ENCODE results near the gene NCOA3. TPM values are rescaled to one million over a fixed set of nuclear protein-coding genes. Genes with fewer than 3 reads are reported as not detected.
"Not testable (repeated sequence)": the region's sequence is repeated elsewhere in the genome, so short reads cannot be mapped to it uniquely, and the experiment has no call there.

Gene NCOA3
- total RNA-seq, 1 experiment from 2014 or later, result 60.3 TPM

DNA sequence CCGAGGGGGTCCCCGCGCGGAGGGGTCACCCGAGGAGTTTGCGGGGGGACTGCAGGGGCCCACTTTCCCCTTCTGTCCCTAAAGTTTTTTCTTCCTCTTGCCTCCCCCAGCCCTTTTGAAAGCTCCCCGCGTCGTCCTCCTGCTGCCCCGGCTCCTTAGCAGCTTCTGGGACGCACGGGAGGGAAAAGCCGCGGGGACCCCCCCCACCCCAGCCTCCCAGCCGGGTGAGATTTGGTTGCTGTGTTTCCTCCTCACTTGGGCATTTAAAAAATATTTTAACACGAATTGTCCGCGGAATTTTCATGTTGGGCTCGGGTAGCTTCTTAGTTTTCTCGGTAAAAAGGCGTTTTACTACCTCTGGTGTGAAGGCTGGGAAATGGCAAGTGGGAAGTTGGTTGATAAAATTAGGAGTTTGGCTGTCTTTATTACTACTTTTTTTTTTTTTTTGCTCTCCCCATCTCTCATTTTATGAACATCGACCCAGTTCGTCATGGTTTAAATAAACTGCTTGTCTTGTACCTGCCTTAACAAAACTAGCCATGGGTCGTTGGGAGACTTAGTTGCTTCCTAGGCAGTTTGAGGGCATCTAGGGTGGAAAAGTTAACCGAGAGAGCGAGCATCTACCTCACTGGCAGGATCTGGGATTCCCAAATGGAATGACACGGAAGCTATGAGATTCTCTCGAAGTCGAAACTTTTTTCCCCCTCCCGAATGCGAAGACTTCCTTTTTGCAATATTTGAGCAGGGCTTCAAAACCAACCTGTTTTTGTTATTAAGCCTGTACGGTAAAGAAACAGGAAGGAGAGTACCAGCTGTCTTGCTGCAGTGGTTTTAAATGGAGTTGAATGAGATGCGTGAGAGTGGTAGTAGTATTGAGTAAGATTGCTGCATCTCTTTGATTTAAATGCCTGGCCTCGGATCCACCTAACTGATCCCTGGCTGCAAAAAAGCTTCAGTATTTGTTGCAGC is 868 bp downstream of the NCOA3 start:
- H3K4me1 Mint-ChIP-seq (ENCODE audit: low read depth, unreplicated experiment), result peaks cover 52% of the 10 kb centered on the region
- peak; percentile 34 for DNase-seq
- H3K27ac Mint-ChIP-seq (ENCODE audit: unreplicated experiment), result peak overlapping the region; percentile 80
- H3K9me3 Mint-ChIP-seq (ENCODE audit: low read depth, unreplicated experiment), result no peaks in the 10 kb centered on the region
- peaks cover 36% of the 10 kb centered on the region for H3K36me3 Mint-ChIP-seq (ENCODE audit: insufficient read depth, unreplicated experiment)
- TF ChIP-seq, protein P1, sequence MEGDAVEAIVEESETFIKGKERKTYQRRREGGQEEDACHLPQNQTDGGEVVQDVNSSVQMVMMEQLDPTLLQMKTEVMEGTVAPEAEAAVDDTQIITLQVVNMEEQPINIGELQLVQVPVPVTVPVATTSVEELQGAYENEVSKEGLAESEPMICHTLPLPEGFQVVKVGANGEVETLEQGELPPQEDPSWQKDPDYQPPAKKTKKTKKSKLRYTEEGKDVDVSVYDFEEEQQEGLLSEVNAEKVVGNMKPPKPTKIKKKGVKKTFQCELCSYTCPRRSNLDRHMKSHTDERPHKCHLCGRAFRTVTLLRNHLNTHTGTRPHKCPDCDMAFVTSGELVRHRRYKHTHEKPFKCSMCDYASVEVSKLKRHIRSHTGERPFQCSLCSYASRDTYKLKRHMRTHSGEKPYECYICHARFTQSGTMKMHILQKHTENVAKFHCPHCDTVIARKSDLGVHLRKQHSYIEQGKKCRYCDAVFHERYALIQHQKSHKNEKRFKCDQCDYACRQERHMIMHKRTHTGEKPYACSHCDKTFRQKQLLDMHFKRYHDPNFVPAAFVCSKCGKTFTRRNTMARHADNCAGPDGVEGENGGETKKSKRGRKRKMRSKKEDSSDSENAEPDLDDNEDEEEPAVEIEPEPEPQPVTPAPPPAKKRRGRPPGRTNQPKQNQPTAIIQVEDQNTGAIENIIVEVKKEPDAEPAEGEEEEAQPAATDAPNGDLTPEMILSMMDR (IDR thresholded peaks at IDR 0.05; ENCODE audit: unreplicated experiment), result no peak
- peak overlapping the region; percentile 83 for H3K4me3 Mint-ChIP-seq (ENCODE audit: low read depth, unreplicated experiment)
- intact Hi-C loops (cut with micrococcal nuclease; ENCODE audit: unreplicated experiment), result loop anchor here (2.0 to 5.0 kb wide), 2 partner anchors 70 to 72 kb away; no protein-coding TSS in a partner anchor
- CTCF ChIA-PET, result interaction anchor here (0.7 to 2.7 kb wide), 25 partner anchors 9 to 297 kb away, joined by 3 to 28 read pairs (median 4); no protein-coding TSS in a partner anchor
- BruUV-seq (replicated peaks), result no TSS peak
- H3K27me3 Mint-ChIP-seq (ENCODE audit: unreplicated experiment), result no peaks in the 10 kb centered on the region

DNA sequence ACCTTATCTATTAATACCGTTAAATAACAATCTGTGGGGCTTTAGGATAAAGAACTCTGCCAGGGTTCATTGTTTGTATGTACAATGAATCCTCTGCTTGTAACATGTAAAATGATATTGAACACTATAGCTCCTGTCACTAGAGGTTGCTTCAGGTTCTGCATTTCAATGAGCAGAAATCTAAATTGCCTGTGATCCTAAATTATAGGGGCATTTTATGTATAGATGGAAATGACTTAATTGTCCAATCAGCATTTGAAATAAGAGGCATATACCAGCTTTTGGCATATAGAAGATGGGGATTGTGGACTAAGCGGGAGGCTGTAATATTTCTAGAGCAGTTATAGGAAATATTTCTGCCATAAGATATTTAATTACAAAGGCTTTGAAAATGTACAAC is 2.0 kb downstream of the NCOA3 start:
- Mint-ChIP-seq H3K9me3 (ENCODE audit: low read depth, unreplicated experiment) (no peaks in the 10 kb centered on the region), H3K36me3 (ENCODE audit: insufficient read depth, unreplicated experiment) (peaks cover 35% of the 10 kb centered on the region), H3K4me1 (ENCODE audit: low read depth, unreplicated experiment) (peaks cover 40% of the 10 kb centered on the region), H3K27me3 (ENCODE audit: unreplicated experiment) (no peaks in the 10 kb centered on the region), H3K27ac (ENCODE audit: unreplicated experiment) (peak overlapping the region; percentile 80), H3K4me3 (ENCODE audit: low read depth, unreplicated experiment) (peak overlapping the region; percentile 83)
- BruUV-seq (replicated peaks), result no TSS peak
- TF ChIP-seq, protein P1 (IDR thresholded peaks at IDR 0.05; ENCODE audit: unreplicated experiment), result no peak
- no peak for DNase-seq
- intact Hi-C loops (cut with micrococcal nuclease; ENCODE audit: unreplicated experiment), result loop anchor here (2.0 to 5.0 kb wide), 2 partner anchors 71 kb away; no protein-coding TSS in a partner anchor
- CTCF ChIA-PET, result interaction anchor here (0.6 to 1.6 kb wide), 7 partner anchors 13 to 143 kb away, joined by 3 to 6 read pairs (median 5); no protein-coding TSS in a partner anchor

DNA sequence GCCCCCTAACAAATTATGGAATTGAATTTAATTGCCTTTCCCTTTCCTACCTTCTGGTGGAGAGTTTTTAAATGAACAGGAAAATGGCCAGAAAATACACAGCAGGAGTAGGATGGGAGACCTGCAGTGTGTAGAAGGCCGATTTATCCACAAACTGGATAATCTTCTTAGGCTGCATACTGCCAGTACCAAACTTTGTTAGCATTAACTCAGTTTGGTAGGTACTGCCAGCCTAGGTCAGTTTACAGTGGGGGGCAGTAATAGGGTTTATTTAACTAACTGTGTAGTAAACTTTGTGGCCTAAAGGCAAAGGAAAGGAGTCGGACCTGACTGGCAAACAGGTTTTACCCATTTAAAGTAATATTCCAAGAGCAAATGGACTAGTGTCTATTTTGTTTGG is 4.6 kb downstream of the NCOA3 start:
- H3K27ac Mint-ChIP-seq (ENCODE audit: unreplicated experiment), result no peak overlapping the region
- H3K9me3 Mint-ChIP-seq (ENCODE audit: low read depth, unreplicated experiment), result no peaks in the 10 kb centered on the region
- peaks cover 26% of the 10 kb centered on the region for H3K36me3 Mint-ChIP-seq (ENCODE audit: insufficient read depth, unreplicated experiment)
- H3K27me3 Mint-ChIP-seq (ENCODE audit: unreplicated experiment), result no peaks in the 10 kb centered on the region
- no peak overlapping the region for H3K4me3 Mint-ChIP-seq (ENCODE audit: low read depth, unreplicated experiment)
- TF ChIP-seq, protein P1 (IDR thresholded peaks at IDR 0.05; ENCODE audit: unreplicated experiment), result no peak
- BruUV-seq (replicated peaks), result no TSS peak
- peaks cover 37% of the 10 kb centered on the region for H3K4me1 Mint-ChIP-seq (ENCODE audit: low read depth, unreplicated experiment)
- CTCF ChIA-PET, result no interaction called here
- intact Hi-C loops (cut with micrococcal nuclease; ENCODE audit: unreplicated experiment), result no loop called here
- DNase-seq, result no peak

DNA sequence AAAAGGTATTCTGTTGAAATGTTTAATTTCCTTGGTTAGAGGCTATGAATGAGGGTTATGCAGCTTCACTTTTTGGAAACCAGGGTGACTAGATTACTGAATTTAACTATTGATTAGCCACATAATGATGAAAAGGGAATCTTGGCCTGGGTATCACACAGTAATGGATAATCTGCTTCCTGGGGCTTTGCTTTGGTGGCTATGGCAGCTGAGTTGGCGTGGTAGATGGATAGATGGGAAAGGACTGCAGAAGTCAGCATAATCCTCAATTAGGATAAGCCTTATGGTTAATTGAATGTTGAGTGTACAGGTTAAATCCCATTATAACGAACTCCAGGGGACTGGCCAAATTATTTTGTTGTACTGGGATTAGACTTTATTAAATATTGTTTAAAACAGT is 5.2 kb downstream of the NCOA3 start:
- no TSS peak for BruUV-seq (replicated peaks)
- CTCF ChIA-PET, result no interaction called here
- Mint-ChIP-seq H3K4me1 (ENCODE audit: low read depth, unreplicated experiment) (peaks cover 35% of the 10 kb centered on the region), H3K9me3 (ENCODE audit: low read depth, unreplicated experiment) (no peaks in the 10 kb centered on the region), H3K27ac (ENCODE audit: unreplicated experiment) (no peak overlapping the region), H3K36me3 (ENCODE audit: insufficient read depth, unreplicated experiment) (peaks cover 21% of the 10 kb centered on the region), H3K4me3 (ENCODE audit: low read depth, unreplicated experiment) (no peak overlapping the region), H3K27me3 (ENCODE audit: unreplicated experiment) (no peaks in the 10 kb centered on the region)
- intact Hi-C loops (cut with micrococcal nuclease; ENCODE audit: unreplicated experiment), result no loop called here
- TF ChIP-seq, protein P1 (IDR thresholded peaks at IDR 0.05; ENCODE audit: unreplicated experiment), result no peak
- no peak for DNase-seq

DNA sequence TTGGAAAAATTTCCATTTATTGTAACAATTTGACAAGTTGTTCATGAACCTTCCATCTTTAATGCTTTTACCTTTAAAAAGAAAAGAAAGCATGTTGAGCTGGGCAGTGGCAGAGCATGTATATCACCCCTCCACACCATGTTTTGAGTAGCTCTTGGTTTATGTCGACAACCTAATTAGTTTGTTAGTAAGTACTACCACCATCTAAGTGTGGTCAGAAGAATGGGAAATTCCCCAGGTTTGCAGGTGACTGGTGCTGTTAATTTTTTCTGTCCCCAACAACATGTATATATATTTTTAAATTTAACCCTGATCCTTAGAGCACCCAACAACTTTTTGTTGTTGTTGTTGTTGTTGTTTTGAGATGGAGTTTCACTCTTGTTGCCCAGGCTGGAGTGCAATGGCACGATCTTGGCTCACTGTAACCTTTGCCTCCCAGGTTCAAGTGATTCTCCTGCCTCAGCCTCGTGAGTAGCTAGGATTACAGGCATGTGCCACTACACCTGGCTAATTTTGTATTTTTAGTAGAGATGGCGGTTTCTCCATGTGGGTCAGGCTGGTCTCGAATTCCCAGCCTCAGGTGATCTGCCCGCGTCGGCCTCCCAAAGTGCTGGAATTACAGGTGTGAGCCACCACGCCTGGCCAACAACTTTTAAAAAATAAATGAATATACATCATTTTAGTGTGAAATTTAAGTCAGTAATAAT is 5.7 kb downstream of the NCOA3 start:
- BruUV-seq (replicated peaks); DNase-seq; H3K27me3 Mint-ChIP-seq (ENCODE audit: unreplicated experiment); H3K4me3 Mint-ChIP-seq (ENCODE audit: low read depth, unreplicated experiment); intact Hi-C loops (cut with micrococcal nuclease; ENCODE audit: unreplicated experiment); H3K9me3 Mint-ChIP-seq (ENCODE audit: low read depth, unreplicated experiment); H3K27ac Mint-ChIP-seq (ENCODE audit: unreplicated experiment); CTCF ChIA-PET: not testable (repeated sequence)
- Mint-ChIP-seq H3K4me1 (ENCODE audit: low read depth, unreplicated experiment) (peaks cover 35% of the 10 kb centered on the region), H3K36me3 (ENCODE audit: insufficient read depth, unreplicated experiment) (peaks cover 19% of the 10 kb centered on the region)
